Psoas muscle (tissue), 8 donors: Measurements from ENCODE around the gene HTR1D. TPM values are rescaled to one million over a fixed set of nuclear protein-coding genes. Genes with fewer than 3 reads are reported as not detected.

Source experiments
- ATAC-seq, 4 donors: fragments of 200-7000 bp; cut with Tn5 transposase; one replicate each; pipeline ENCODE4 v1.9.1; 2020; ENCODE audit warnings: moderate library complexity in 3 of 4, mild to moderate bottlenecking in 2 of 4
- DNase-seq, 2 donors: peaks; one replicate each; pipeline ENCODE4 v3.0.0-alpha.2; 2020
- H3K27ac ChIP-seq: fragments of 200-600 bp; one replicate; pipeline ENCODE4 v1.8.0; 2022
- H3K27me3 ChIP-seq, 3 donors: fragments of 200-600 bp in 1 of 3; one replicate each; pipeline versions ENCODE4 v1.6.1 to v1.8.0; 2013 to 2022; ENCODE audit warnings: low read length in 2 of 3, mild to moderate bottlenecking in 2 of 3, moderate library complexity in 1 of 3; ENCODE audit not compliant: insufficient read depth in 3 of 3
- H3K36me3 ChIP-seq, 2 donors: fragments of 200-600 bp in 1 of 2; one replicate each; pipeline versions ENCODE4 v1.6.1 to v1.8.0; 2013 to 2022; ENCODE audit warnings: low read depth in 1 of 2, mild to moderate bottlenecking in 1 of 2, moderate library complexity in 1 of 2; ENCODE audit not compliant: insufficient read depth in 1 of 2
- H3K4me1 ChIP-seq: fragments of 200-600 bp; one replicate; pipeline ENCODE4 v1.8.0; 2022
- H3K4me3 ChIP-seq: fragments of 200-600 bp; one replicate; pipeline ENCODE4 v1.8.0; 2022; ENCODE audit warnings: mild to moderate bottlenecking
- H3K9me3 ChIP-seq: fragments of 200-600 bp; one replicate; pipeline ENCODE4 v1.8.0; 2022
- WGBS, 3 donors: extraction: QIAGEN DNeasy Blood & Tissue Kit; methylation state at CpG; one replicate each; pipeline versions ENCODE4 v1.1.6 to v1.1.7; 2013; 5-methylcytosine and 5-hydroxymethylcytosine counted together
- intact Hi-C, 2 donors: fragments of 100-400 bp; cut with DNase I; formaldehyde crosslinking; loops; one replicate each; pipeline versions ENCODE4 v1.11.0 to v1.14.2; 2022
- polyA plus RNA-seq, 3 donors: library from polyadenylated mRNA; stranded (reverse); fragments of 200-250 nt; gene quantifications; one replicate each; pipeline ENCODE4 v1.2.3, GENCODE V29; 2013
- total RNA-seq, 4 donors: library from RNA; stranded (reverse); fragmentation: NEBNext Ultra II Directional in 2 of 4; extraction: Animal tissue kit (Norgen Biotek cat#: 25700) in 2 of 4; gene quantifications; one replicate each; pipeline versions ENCODE4 v1.2.1 to v1.2.4, GENCODE V29; 2021 to 2023
- TF ChIP-seq, protein P1 (sequence below): fragments of 200-600 bp; IDR thresholded peaks from one replicate; pipeline ENCODE4 v1.8.0; 2022; ENCODE audit warnings: antibody characterized with exemption
- donor health status: healthy with polysubstance abuse.
- donor health status: DM: no; HTN: no; CAD: no; lungs with moderate emphysema.
- donor health status: Bipolar disorder and iron deficiency.
- donor health status: healthy.
- donor health status: DM: yes; HTN: yes; CAD: no.
- donor health status: DM: no; HTN: no; CAD: no.
- donor health status: DM: no; HTN: no; CAD: no.
- donor health status: DM: yes; HTN: yes; CAD: no.

The HTR1D gene
- total and polyA plus RNA-seq, 7 donors, result 0.03 to 0.06 TPM; not detected in 5

DNA sequence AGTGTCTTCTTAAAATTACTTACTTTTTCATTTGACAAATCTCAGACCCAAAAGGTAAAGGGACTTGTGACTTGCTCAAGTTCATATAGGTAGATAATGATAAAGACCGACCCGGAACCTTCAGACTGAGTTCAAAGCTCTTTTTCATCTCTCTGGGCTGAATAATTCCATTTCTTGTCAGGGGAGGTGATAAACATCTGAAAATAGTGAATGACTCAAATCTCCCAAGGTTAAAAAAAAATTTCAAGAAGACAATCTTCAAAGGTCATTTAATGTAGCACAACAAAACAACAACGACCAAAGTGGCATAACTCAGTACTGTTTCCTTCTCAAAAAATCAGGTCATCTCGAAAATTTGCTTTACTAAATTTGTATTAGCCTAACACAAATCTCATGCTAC, 69.2 kb downstream of the HTR1D start:
- DNase-seq (no peak), ATAC-seq (no peak)
- intact Hi-C loops, result loop anchor here in 1 of 2 donors (5.0 kb wide), 1 partner anchor 36 kb away; no protein-coding TSS in a partner anchor
- H3K4me1 ChIP-seq, result peaks cover 6% of the 10 kb centered on the region
- no peak overlapping the region for H3K4me3 ChIP-seq
- no peaks in the 10 kb centered on the region for H3K27me3 ChIP-seq
- H3K9me3 ChIP-seq, result no peaks in the 10 kb centered on the region
- no peaks in the 10 kb centered on the region for H3K36me3 ChIP-seq
- 64 to 77% (median 67%) methylated on average over 4 of the region's 4 CpGs for WGBS, 3 donors
- TF ChIP-seq, protein P1, sequence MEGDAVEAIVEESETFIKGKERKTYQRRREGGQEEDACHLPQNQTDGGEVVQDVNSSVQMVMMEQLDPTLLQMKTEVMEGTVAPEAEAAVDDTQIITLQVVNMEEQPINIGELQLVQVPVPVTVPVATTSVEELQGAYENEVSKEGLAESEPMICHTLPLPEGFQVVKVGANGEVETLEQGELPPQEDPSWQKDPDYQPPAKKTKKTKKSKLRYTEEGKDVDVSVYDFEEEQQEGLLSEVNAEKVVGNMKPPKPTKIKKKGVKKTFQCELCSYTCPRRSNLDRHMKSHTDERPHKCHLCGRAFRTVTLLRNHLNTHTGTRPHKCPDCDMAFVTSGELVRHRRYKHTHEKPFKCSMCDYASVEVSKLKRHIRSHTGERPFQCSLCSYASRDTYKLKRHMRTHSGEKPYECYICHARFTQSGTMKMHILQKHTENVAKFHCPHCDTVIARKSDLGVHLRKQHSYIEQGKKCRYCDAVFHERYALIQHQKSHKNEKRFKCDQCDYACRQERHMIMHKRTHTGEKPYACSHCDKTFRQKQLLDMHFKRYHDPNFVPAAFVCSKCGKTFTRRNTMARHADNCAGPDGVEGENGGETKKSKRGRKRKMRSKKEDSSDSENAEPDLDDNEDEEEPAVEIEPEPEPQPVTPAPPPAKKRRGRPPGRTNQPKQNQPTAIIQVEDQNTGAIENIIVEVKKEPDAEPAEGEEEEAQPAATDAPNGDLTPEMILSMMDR, result no peak
- H3K27ac ChIP-seq, result no peak overlapping the region

Other genes with a start within 250 kb of the HTR1D start
- not detected for gene LACTBL1, start 244.6 kb downstream of the HTR1D start, total RNA-seq
- not detected for gene LACTBL1, start 244.6 kb downstream of the HTR1D start, polyA plus RNA-seq
- not detected for gene TEX46, start 201.7 kb downstream of the HTR1D start, total RNA-seq
- gene TEX46, start 201.7 kb downstream of the HTR1D start, polyA plus RNA-seq, result not detected
- 10 to 100 TPM; 37.5 to 46.3 (median 42.8) TPM for gene KDM1A, start 198.0 kb downstream of the HTR1D start, total RNA-seq
- 10 to 100 TPM; 29.1 to 49.2 (median 35.8) TPM for gene KDM1A, start 198.0 kb downstream of the HTR1D start, polyA plus RNA-seq
- gene LUZP1, start 48.6 kb downstream of the HTR1D start, total RNA-seq, result 10 to 100 TPM in 2 of 4 donors, 1 to 10 TPM in 2; 7.4 to 13.4 (median 10.2) TPM
- gene LUZP1, start 48.6 kb downstream of the HTR1D start, polyA plus RNA-seq, result 1 to 10 TPM; 1.5 to 6.6 (median 4.6) TPM
- gene HNRNPR, start 126.8 kb upstream of the HTR1D start, total RNA-seq, result 10 to 100 TPM; 39.8 to 81.0 (median 71.4) TPM
- gene HNRNPR, start 126.8 kb upstream of the HTR1D start, polyA plus RNA-seq, result 100 to 1,000 TPM in 1 of 3 donors, 10 to 100 TPM in 2; 46.3 to 107 (median 94.0) TPM
- gene ZNF436, start 152.3 kb upstream of the HTR1D start, total RNA-seq, result 10 to 100 TPM in 1 of 4 donors, 1 to 10 TPM in 3; 6.8 to 11.5 (median 8.6) TPM
- gene ZNF436, start 152.3 kb upstream of the HTR1D start, polyA plus RNA-seq, result 1 to 10 TPM; 2.2 to 7.2 (median 3.1) TPM
- gene TCEA3, start 207.2 kb upstream of the HTR1D start, total RNA-seq, result 100 to 1,000 TPM; 140 to 200 (median 170) TPM
- gene TCEA3, start 207.2 kb upstream of the HTR1D start, polyA plus RNA-seq, result 100 to 1,000 TPM in 2 of 3 donors, 10 to 100 TPM in 1; 70.2 to 301 (median 195) TPM